DMS 273 treated with DMSO at 0.1 percent for 48 hours (cell line): ENCODE results near the gene OTOG.

Experiments used
- DNase-seq: peaks from one replicate; lab custom pipeline; 2025; lab: John Stamatoyannopoulos, UW

Gene OTOG

DNA sequence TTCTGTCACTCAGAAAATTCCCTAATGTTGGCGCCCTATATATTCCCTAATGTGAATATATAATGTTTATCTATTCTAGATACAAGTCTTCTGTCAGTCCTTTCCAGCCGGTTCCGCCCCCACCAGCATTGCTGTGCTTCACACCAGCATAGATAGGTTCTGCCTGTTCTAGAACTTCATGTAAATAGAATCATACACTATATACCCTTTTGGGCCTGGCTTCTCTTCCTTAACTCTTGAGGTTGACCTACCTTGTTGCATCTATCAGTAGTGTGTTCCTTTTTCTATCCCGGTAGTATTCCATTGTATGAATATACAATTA lies 34.6 kb downstream of the OTOG start:
- DNase-seq = no peak

DNA sequence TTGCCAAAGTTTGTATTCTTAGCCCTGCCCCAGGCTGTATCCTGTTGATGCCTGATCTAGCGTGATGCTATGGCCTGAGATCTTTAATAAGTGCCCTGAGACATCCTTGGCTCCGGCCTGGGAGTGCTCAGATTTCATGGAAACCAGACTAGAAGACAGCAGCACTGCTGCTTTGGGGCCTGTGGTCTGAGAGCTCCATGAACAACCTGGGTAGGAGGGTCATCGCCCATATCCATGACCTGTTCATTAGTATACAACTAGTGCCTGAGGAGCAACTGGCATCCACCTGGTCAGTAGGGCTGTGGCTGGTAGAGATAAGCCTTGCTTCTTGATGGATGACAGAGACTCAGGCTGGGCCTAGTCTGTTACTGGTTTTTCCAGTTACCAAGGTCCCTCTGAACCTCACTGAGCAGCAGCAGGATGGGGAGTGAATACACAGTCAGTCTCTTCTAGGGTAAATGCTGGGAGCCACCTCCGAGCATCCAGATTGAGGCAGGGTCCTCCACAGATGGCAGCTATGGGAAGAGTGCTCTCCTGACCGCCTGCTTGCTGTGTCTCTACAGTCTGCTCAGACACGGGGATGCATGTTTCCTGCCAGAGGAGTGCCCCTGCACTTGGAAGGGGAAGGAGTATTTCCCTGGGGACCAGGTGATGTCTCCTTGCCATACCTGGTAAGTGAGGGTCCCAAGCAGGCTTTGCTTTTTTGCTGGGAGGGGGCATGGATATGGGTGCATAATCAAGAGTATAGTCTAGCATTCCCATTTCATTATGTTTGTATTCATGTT lies 39.0 kb downstream of the OTOG start:
- DNase-seq = no peak

DNA sequence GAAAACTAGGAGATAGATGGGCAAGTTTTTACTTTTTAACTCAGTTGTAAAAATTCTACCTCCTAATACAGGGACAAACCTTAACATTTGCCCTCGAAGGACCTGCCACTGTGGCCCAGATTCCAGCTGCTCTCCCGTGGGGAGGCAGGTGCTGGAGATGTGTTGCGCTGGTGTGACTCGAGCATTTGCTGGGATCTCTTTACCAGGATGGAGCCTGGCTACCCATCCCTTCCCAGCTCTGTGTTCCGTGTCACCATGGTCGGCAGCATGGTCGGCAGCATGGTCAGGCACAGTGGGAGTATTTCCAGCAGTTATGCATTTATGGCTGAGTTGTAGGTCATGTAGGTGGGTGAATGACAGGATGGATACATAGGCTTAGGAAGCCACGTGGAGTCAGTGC lies 41.1 kb downstream of the OTOG start:
- DNase-seq = no peak

DNA sequence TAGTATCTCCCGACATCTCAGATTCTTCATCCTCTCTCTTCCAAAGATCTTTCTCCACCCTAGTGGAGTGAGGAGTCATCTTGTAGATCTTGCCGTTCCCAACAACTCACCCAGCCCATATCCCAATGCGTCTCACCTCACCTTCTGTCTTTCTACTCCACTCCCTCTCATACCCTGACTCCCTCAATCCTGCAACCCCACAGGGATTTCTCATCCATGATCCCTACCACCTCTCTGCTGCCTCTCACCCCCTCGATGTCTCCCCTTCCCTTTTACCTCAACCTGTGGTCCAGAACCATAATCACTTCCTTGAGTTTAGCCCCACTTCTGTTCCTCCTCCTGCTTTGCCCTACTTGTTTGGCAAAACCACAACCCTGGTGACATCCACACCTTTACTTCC lies 41.7 kb downstream of the OTOG start:
- no peak for DNase-seq

DNA sequence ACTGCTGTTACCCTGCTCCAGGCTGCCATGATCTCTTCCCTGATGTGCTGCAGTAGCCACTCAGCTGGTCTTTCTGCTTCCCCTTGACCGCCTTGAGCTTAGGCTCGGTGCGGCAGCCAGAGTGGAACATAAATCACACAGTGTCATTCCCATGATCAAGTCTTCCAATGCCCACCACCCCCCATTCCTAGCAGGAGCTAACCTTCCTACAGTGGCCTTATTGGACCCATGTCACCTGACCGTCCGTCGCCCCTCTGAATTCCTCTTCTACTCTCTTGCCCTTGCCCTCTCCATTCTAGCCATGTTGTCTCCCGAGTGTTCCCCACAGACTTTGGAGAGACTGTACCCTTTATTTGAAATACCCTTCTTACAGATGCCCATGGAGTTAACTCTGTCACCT lies 43.4 kb downstream of the OTOG start:
- no peak for DNase-seq

DNA sequence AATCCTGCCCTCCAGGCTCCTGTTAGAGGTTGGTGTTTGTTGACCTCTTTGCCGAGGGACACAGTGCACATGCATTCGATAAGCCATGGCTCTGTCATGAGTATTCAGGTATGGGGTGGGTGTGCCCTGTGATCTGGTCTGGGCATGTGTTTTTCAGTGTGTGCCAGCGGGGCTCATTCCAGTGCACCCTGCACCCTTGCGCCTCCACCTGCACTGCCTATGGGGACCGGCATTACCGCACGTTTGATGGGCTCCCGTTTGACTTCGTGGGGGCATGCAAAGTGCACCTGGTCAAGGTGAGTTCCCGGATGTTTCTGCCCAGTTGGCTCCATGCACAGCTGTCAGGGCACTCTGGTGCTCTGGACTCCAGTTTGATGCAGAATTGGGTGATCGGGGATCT lies 44.2 kb downstream of the OTOG start:
- no peak for DNase-seq

DNA sequence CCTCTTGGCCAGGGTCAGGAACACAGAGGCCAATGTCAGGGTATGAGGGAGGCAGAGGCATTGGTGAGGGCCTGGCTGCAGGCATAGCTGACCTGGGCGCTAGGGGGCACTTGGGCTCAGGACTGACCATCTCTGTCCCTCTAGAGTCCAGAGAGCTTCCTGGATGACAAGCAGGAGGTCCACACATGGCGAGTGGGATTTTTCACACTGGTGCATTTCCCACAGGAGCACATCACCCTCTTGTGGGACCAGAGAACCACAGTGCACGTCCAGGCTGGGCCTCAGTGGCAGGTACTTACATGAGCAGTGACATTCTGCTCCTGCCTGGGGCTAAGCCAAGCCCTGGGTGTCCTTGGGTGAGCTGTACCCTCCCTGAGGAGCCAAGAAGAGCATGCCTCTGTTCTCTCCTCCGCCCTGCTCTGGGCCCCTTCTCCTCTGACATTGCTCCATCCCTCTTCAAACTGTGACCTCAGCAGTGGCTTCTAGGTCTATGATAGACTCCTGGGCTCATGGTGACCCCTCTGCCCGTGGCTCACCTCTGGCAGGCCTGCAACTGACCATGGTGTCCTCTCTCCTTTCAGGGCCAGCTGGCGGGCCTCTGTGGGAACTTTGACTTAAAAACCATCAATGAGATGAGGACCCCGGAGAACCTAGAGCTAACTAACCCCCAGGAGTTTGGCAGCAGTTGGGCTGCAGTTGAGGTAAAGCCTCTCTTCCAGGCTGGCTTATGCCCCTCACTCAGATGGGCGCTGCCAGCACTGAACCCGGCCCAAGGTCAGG lies 46.6 kb downstream of the OTOG start:
- DNase-seq = no peak

DNA sequence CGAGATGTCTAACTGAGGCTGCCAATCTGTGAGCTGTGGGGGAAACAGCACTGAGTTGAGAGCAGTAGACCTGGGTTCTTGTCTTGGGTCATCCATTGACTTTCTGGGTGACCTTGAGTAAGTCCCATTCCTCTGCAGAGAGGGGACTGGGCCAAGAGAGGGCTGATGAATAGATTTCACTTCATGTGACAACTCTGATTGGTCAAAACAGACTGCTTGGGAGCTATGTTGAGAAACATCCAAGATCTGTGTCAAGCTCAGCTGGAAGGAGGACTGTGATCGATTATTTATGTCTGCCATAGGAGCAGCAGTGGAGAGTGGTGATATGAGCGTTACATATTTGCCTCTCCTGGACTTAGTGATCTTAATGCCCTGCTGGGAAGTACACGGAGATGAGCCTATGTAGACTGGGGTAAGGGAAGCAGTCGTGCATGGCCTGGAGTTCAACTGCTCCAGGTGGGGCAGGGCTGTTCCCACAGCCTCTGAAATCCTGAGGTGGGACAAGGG lies 47.7 kb downstream of the OTOG start:
- DNase-seq = no peak

DNA sequence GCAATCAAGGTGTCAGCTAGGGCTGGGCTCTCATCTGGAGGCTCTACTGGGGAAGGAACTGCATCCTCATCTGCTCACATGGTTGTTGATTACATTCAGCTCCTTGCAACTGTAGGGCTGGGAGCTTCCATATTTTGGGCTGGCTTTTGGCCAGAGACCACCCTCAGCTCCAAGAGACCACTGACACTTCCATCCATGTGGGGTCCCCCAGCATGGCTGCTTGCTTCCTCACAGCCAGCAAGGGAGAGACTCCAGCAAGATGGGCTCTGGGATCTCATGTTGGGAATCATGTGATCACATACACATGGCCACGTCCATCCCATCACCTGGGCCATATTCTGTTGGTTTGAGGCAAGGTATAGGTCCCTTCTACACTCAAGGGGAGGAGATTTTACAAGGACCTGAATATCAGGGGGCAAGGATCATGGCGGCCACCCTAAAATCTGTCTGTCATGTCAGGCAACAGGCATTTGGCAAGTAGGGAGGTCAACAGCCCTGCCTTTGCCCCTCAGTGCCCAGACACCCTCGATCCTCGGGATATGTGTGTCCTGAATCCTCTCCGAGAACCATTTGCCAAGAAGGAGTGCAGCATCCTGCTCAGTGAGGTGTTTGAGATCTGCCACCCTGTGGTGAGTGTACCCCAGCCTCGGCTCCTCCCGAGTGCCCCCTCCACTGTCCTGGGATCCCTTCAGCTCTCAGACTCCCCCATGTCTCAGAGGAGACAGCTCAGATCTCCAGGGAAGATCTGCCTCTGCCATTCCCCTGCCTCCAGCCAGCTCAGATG lies 48.7 kb downstream of the OTOG start:
- no peak for DNase-seq

DNA sequence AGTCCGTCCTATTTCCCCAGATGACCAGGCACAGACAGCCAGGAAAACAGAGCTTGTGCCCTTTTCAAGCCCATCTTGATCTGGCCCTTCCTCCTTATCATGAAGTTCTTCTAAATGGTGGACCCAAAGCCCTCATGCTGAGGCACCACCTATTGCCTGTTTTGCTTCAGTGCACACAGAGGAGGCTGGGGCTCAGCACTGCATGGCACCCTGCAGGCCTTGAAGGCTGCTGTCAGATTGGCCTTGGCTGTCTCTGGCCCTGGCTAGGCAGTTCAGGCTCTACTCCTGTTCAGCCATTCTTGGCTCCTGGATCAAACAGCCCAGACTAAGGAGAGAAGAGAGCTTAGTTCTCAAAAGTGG lies 49.2 kb downstream of the OTOG start:
- DNase-seq = no peak

DNA sequence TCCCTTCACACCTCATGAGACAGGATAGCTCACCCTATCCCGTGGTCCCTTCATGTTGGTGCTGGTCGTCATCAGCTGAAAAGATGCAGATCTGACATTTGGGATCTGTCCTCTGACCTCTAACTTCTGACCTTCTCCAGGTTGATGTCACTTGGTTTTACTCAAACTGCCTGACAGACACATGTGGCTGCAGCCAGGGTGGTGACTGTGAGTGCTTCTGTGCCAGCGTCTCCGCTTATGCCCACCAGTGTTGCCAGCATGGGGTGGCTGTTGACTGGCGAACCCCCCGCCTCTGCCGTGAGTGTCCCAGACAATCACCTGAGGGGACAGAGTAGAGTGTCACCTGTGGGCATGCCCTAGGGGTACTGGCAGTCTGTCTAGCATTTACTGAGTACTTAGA lies 49.7 kb downstream of the OTOG start:
- DNase-seq = no peak

DNA sequence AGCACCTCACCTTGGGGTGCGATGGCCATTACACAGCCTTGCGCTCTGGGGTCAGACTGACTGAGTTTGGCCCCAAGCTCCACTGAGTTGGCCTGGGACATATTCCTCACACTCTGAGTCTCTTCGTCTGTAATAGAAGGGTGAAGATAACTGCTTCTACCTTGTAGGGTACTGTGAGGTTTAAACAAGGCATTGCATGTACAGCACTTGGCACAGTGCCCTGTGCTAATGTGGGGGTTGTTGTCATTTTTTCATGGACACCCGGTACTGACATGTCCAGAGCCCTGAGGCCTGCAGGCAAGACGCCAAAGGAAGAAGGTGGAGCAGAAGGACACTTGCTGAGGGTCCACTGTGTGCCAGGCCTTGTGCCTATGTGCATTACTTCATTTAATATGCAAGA lies 50.7 kb downstream of the OTOG start:
- DNase-seq = no peak

DNA sequence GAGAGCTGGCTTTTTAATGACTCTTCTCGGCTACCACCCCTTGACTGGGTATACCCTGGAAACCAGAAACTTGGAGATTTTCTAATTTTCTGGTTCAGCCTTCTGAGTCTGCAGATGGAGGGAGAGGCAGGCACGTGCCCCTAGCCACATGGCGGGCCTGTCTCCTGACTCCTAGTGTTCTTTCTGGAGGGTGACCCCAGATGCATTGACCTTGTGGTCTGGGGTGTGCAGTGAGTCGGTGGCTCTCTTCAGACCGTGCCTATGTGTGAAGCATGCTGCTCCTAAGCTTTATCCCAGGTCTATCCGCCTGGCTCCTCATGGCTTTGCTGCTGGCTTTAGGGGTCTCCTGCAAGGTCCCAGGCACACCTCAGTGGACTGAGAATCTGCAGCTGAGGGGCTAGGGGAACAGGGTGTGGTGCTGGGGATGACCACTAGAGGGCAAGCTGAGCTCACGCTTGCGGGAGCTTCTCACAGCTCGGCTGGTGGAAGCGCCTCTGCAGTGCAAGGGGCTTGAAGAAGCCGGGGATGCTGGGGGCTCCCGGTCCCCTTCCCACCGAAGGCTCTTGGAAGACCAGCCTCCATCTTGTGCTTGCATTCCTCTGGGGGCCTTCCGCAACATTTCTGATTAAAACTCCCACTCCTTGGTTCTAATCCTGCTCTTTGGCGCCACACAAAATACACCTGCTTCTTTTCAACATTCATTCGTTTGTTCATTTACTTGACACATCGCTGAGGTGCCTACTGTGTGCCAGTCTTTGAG lies 51.8 kb downstream of the OTOG start:
- DNase-seq = no peak

DNA sequence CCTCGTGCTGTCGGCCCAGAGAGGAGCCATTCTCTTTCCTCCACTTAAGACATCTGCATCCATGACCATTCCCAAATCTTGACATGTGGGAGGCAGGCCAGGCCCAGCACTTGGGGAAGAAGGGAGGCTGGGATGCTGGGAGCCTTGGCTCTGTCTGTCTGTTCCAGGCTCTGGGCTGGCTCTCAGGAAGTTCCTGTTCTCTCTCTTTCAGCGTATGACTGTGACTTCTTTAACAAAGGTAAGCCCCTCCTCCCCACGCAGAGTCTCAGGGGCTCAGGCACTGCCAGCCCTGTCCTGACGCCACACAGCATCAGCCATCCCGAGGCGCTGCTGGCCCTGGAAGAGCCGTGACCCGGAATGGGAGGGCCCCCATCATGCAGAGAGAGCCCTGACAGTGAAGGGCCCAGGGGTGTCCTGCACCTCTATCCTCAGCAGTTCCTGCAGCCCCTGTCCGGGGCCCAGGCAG lies 52.4 kb downstream of the OTOG start:
- DNase-seq = no peak

DNA sequence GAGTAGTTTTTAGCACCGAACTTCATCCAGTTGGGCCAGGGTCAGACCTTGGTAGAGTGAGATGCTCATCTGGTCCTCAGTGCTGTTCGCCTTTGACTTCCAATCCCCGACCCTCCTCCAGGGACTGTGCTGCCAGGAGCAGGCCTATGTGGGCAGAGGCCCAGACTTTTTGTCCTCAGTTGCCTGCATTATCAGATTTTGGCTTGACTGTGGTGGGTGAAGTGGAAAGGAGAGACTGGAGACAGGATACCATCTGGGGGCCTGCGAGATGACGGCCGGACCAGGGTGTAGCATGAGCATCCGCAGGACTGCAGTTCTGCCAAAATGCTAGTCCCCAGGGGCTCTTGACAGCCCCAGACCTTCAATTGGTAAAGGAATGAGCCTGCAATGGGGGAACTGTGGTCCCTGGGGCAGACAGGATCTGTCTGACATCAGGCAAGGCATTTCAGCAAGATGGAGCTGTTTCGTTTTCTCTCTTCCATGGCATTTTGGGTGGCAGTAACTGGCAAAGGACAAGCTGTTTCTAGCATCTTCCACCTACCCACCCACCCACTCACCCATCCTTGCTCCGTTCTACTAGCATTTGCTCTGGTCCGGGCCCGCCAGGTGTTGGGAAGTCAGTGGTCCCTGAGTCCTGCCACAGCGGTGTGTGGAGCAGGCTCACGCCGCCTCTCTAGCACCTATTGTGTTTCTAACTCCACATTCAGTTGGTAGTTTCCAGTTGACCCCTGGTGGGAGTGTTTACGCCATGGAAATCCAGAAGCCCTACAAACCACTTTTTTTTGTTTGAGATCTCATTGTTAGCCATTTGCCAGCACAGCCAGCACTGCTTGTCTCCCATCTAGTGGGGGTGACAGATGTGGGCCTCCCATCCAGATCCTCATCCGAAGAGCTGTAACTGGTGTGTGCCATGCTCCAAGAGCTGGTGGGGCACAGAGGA lies 53.5 kb downstream of the OTOG start:
- DNase-seq = no peak

DNA sequence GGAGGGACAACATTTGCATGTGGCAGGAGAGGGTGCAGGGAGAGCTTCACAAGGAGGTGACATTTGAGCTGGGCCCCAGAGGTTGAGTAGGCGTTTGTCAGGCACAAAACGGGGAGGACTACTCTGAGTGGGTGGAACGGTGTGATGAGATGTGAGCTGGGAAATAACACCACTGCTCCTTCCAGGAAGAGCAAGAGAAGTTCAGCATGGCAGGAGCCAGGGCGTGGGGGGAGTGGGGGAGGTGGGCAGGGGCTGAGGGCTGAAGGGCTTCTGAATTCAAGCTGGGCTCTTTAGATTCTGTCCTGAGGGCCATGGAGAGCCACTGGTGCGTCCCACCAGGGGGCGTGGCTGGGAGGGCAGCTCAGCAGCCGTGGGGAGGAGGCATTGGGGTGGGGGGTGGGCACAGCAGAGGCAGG lies 54.2 kb downstream of the OTOG start:
- DNase-seq = no peak

DNA sequence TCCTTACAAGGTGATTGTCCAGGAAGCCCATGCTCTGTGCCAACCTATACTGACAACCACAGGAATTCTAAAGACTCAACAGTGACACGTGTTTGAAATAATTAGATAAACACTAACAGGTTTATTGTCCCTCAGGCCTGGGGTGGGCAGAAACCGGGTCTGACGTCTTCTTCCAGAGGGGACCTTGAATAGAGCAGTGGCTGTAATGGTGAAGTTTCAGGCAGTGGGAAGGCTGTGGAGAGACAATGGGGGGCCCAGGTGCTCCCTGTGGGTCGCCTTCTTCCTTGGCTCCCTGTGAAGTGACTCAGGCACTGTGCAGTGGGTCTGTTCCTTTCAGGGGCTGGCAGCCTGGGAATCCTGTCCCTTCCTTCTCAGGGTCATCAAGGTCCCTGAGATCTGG lies 54.6 kb downstream of the OTOG start:
- no peak for DNase-seq

DNA sequence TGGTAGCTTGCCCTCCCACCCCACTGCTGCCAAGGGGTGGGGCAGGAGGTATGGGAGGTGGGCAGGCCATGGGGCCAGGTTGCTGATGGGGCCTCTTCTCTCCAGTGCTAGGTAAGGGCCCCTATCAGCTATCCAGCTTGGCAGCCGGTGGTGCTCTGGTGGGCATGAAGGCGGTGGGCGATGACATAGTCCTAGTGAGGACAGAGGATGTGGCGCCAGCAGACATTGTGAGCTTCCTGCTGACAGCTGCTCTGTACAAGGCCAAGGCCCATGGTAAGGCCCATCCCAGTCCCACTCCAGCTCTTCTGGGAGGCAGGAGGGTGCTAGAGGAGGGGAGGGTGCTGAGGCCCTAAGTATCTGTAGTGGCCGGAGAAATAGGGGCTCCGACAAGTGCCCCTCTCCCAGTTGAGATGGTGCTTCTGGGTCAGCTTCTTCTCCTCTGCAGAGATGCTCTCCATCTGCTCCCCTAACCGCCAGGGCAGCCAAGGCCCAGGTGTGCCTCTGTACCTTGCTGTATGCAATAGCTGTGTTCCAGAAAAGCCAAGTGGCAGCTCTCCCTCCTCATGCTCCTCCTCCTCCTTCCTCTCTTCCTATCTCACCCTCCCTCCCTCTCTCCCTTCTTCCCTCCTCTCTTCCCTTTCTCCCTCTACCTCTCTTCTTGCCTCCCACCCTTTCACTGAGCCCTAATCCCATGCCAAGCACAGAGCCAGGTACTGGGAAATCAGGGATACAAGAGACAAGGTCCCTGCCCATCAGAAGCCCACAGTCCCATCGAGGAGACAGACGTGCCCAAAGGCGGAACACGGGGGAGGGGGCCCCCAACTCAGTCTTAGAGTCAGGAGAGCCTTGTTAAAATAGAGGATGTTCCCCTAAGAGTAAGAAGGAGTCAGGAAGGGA lies 55.3 kb downstream of the OTOG start:
- DNase-seq = no peak

DNA sequence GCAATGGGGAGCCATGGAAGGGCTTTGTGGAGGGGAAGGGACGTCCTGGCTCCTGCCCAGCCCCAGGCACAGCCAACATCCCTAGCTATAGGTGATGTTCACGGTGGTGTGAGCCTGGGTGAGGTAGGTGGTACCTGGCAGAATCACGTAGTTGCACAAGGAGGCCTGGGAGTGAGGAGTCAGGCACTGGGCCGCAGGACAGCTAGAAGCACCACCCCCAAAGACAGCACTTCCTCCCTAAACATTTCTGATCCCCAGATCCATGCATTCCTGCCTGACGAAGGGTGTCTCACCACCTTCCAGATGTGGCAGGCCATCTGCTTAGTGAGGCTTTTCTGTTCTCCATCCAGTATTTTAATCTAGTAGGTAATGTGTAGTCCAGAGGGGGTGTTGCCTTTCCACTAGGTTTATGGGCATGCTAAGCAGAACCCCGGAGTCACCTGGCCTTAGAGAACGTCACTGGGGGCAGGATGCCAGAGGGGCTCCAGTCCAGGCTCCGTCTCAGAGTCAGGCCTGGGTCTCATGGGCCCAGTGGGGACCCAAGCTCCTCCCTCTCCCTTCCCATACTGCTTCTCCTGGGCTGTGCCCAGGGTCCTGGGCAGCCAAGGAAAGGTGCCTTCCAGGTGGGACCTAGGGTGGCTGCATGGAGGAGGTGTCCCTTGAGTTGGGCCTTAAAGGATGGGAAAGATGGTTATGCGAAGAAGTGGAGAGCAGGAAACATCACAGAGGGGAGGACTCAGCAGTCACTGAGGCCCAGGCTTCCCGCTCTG lies 56.2 kb downstream of the OTOG start:
- no peak for DNase-seq
